Measurements from ENCODE around the gene PANK4.

PANK4 gene

DNA sequence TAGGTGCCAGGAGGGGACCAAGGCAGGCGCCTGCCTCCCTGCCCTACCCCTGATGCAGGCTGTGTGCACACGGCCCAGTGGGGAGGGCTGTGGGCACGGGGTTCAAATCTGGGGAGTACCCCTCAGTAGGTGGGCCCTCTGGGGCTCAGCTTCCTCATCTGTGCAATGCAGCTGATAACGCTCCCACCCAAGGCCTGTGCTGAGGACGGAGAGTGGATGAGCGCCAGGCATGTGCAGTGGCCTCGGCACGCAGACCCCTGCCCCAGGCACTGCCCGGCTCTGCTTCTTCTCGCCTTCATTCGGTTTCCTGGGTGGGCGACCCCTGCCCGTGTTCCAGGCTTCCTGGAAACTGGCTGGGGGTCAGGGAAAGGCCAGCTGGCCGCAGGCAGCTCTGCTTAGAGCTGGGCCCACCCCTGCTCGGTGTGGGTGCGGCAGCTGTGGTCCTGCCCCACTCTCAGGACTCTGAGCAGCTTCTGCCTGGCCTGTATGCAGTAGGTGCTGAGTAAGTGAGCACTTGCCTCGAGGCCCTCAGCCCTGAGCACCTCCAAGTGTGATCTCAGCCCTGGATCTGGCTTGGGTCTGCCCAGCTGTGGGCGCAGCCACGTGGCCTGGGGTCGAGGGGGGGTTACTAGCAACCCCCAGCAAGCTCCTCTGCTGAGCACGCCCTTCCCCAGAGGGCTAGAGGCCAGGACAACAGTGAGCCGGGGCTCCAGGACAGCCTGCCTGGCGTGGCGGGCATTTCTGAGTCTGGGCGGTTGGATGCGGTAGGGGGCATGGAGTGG, 17.9 kb upstream of the PANK4 start:
- peak; percentile 54 for DNase-seq

DNA sequence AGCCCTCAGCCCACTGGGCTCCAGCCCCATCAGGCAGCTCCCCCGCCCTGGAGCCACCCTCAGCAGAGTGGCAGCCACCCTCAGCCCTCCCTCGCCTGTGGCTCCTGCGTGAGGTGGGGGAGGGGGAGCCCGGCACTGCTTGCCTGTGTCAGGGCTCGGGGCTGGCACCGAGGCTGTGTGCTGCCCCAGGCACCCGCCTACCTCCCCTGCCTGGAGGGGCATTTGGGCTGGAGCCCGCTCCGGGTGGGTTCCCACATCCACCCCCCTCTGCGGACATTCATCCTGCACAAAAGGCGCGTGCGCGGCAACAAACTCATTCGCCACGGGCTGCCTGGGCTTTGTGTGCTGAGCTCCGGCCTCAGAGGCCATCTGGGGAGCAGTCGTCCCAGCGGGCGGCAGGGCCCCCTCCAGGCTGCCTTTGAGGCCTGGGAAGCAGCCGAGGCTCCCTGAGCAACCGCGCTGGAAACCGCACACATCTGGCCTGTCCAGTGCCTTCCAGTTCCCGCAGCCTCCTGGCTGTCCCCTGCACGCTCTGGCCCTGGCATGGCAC, 17.2 kb upstream of the PANK4 start:
- DNase-seq: peak; percentile 49

- DNase-seq: no peak
These were observed 16.0 kb upstream of the PANK4 start for GRCh38 chr1:2542246-2542915.

DNA sequence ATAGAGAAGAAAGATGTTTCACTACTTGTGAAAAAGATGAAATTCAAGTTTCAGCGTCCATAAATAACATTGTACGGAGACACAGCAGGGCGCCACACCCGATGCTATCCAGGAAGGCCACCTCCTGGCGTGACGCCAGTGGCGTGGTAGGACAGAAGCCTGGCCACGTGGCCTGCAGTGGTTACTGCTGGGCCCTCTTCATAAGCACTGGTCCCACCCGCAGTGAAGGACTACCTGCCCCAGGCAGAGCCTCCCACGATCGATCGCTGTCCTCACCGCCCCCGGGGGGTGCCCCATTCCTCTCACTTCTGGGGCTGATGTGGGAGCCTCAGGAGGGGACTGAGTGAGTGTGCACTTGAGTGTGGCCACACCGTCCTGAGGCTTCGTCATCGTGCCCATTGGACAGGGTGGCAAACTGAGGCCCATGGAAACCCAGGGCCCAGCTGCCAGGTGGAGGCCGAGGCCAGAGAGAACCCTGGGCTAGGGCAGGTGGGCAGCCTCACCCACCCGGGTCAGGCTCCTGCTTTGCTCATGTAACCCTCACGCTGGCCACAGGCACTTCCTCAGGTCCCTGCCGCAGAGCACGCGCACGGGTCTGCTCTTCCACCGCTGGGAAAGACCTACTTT, 15.3 kb upstream of the PANK4 start:
- peak; percentile 35 for DNase-seq

DNA sequence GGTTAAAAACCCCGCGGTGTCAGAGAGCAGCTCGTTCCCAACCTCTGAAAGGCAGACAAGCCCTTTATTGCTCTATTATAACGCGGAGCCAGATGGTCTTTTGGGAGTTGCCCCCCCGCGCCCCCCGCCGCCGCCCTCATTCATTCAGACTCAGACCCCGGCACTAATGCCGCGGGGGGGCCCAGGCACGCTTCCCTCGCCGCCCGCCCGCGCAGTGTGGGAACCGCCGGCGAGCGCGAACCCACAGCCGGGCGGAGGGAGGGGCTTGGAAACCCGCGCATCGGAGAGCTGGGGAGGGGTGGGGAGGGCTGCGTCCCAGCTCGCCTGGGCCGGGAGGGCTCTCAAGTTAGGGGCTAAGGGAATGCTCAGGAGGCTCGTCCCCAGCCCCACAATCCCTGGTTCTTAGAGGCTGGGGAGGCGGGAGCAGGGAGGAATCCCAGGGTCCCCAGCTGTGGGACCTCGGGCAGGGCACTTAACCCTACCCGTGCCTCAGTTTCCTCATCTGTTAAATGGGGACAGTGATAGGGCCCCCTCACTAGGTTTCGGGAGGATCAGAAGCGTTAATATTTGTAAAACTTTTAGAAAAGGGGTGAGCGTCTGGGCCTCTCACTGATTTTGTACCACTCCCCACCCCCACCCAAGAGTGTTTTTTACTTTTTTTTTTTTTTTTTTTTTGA, 14.6 kb upstream of the PANK4 start:
- DNase-seq: no peak

- DNase-seq: peak; percentile 5
These were observed 13.0 kb upstream of the PANK4 start for GRCh38 chr1:2539312-2539907.

DNA sequence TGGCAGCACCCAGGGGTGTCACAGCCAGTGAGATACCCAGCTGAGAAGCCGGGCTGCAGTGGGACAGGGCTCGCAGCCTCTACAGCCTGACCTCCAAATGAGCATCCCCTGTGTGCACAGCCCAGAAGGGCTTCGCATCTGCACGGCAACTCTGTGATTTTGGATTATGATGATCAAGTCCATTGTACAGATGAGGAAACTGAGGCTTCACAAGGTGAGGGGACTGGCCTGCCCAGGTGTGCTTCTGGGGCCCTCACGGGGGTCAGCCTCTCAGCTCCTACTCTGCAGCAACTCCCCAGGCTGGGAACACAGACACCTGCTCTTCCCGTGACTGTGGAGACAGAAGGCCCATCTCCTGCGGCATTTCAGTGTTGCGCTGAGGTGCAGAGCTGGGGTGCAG, 12.5 kb upstream of the PANK4 start:
- DNase-seq: no peak

DNA sequence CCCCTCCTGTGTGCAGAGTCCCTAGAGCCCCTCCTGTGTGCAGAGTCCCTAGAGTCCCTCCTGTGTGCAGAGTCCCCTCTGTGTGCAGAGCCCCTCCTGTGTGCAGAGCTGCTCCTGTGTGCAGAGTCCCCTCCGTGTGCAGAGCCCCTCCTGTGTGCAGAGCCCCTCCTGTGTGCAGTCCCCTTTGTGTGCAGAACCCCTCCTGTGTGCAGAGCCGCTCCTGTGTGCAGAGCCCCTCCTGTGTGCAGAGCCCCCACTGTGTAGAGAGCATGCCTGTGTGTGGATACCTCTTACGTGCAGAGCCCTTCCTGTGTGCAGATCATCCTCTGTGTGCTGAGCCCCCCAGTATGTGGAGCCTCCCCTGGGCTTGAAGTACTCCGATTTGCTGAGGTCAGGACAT, 12.0 kb upstream of the PANK4 start:
- no peak for DNase-seq

DNA sequence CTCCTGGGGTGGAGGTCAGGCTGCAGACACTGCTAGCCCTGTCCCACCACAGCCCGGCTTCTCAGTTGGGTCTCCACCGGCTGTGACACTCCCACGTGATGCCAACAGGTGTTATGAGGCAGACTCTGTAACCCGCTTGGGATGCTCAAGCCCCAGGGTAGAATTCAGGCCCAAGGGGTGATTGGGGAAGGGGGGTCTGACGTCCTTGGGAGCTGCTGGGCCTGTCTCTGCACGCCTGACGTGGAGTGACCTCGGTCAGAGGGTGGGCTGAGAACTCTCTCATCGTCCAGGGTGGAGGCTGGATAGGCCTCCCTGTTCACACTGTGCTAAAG, 11.4 kb upstream of the PANK4 start:
- DNase-seq: no peak

GRCh38 chr1:2535981-2536380, 9.6 kb upstream of the PANK4 start:
- no peak for DNase-seq

GRCh38 chr1:2535455-2535854, 9.1 kb upstream of the PANK4 start:
- no peak for DNase-seq

- no peak for DNase-seq
These were observed 8.5 kb upstream of the PANK4 start for GRCh38 chr1:2534687-2535441.

DNA sequence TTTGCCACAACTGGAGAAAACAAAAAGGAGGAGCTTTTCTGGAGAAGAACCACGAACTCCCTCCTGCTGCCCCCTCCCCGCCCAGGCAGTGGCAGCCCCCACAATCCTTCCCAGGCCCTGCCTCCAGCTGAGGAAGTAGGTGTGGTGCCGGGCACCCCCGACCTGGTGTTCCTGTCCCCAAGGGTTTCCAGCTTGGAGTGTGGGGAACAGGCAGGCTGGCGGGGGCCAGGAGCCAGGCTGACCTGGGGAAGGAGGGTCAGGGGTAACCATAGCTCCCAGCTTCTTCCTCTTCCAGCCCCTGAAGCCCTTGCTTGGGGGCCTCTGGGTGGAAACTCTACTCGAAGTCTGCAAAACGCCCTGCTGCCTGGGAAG, 7.9 kb upstream of the PANK4 start:
- no peak for DNase-seq

- DNase-seq: no peak
These were observed 7.0 kb upstream of the PANK4 start for GRCh38 chr1:2533365-2533764.

- DNase-seq: no peak
These were observed 6.2 kb upstream of the PANK4 start for GRCh38 chr1:2532485-2533160.

DNA sequence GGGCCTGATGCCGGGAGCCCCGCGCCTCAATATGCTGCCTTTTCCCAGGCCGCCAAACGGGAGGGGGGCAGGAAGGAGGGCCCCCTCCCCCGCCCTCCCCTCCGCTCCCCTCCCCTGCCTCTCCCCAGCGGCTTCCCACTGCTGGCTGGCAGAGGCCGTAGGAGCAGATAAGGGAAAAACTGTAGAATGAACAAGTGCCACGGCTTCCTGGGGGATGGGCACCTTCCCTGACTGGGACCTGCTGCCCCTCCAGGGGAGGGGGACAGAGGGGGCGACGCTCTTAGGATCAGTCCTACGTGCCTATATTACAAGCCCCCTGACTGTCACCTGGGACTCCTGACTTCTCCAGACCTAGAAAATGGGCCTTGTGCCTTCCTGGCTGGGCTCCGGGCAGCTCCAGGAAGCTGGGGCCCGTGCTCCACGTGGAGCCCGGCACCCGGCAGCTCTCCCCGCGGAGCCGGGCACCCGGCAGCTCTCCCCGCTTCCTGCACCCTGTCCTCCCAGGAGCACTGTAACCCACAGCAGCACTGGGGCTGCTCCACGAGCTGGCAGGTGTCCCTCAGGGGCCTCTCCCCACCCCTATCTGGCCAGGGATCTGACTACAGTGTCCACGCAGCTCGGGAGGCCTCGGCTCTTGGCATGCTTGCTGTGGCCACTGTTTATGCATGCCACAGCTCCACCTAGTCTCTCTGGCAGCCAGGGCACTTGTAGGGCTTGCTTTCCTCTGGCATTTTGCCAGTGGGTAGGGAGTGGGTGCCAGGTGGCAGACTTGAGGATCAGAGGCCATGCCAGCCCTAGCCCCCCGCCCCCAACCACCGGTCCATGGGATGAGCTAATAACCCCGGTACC, 4.3 kb upstream of the PANK4 start:
- no peak for DNase-seq

GRCh38 chr1:2529784-2530512, 3.6 kb upstream of the PANK4 start, which contains the start of gene HES5:
HES5 (minus strand) TSS chr1:2530263; CDS start chr1:2530164, 99 bp downstream.
- DNase-seq: no peak

- no peak for DNase-seq
These were observed 2.8 kb upstream of the PANK4 start for GRCh38 chr1:2528966-2529783.

DNA sequence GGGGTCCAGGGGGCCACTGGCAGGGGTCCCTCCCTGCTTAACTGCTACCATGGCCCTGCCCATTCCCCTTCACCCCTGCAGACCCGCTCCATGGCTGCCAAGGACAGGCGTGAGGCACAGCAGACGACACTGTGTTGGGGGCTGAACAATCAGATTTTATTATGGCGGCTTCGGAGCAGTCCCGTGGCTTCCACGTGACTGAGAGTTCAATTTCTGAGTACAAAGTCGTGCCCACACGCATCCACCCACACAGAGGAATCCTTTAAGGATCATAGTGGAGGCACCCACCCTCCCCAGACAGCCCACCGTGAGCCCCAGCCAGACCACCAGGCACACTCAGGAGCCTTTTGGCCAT, 2.2 kb upstream of the PANK4 start:
- DNase-seq: no peak

Data from MV-4-11 (cell line).